Neural progenitor cell (in vitro differentiated cells): ENCODE data around the gene COL9A2. TPM values are rescaled to one million over a fixed set of nuclear protein-coding genes. Genes with fewer than 3 reads are reported as not detected.

Experiments used
- DNase-seq: peaks from one replicate; pipeline ENCODE4 v3.0.0-alpha.2; 2016; ENCODE audit warnings: low spot score
- H2AFZ ChIP-seq: fragments of 200-600 bp; sonication (generic); replicated peaks from 2 replicates; pipeline ENCODE4 v1.6.1; 2016; ENCODE audit warnings: antibody characterized with exemption
- H3F3A ChIP-seq: fragments of 200-600 bp; sonication (generic); 2 replicates; pipeline ENCODE4 v1.6.1; 2016; ENCODE audit warnings: antibody characterized with exemption, low read depth
- H3K27ac ChIP-seq: fragments of 200-600 bp; sonication (generic); 2 replicates; pipeline ENCODE4 v1.5.1; 2016; ENCODE audit warnings: mild to moderate bottlenecking
- H3K27me3 ChIP-seq: fragments of 200-600 bp; sonication (generic); 2 replicates; pipeline ENCODE4 v1.6.1; 2016; ENCODE audit warnings: mild to moderate bottlenecking, moderate library complexity
- H3K36me3 ChIP-seq: fragments of 200-600 bp; sonication (generic); 2 replicates; pipeline ENCODE4 v1.5.1; 2016
- H3K4me1 ChIP-seq: fragments of 200-600 bp; sonication (generic); 2 replicates; pipeline ENCODE4 v1.6.1; 2016; ENCODE audit warnings: mixed run types
- H3K4me2 ChIP-seq: fragments of 200-600 bp; sonication (generic); 2 replicates; pipeline ENCODE4 v1.6.1; 2016
- H3K4me3 ChIP-seq: fragments of 200-600 bp; sonication (generic); 2 replicates; pipeline ENCODE4 v1.5.1; 2016
- H3K79me2 ChIP-seq: fragments of 200-600 bp; sonication (generic); 2 replicates; pipeline ENCODE4 v1.6.1; 2016; ENCODE audit warnings: low read depth
- H3K9ac ChIP-seq: fragments of 200-600 bp; sonication (generic); 2 replicates; pipeline ENCODE4 v1.6.1; 2016
- H3K9me3 ChIP-seq: fragments of 200-600 bp; sonication (generic); 2 replicates; pipeline ENCODE4 v1.5.1; 2016; ENCODE audit warnings: low read depth
- H4K20me1 ChIP-seq: fragments of 200-600 bp; sonication (generic); 2 replicates; pipeline ENCODE4 v1.6.1; 2016; ENCODE audit warnings: low read depth
- H3K27ac Mint-ChIP-seq: 3 replicates; pipeline ENCODE4 v1.8.0; 2021; ENCODE audit warnings: mixed read lengths
- H3K27me3 Mint-ChIP-seq: 2 replicates; pipeline ENCODE4 v1.8.0; 2022; ENCODE audit warnings: low read depth, mild to moderate bottlenecking, inconsistent platforms, moderate library complexity, mixed read lengths; ENCODE audit not compliant: insufficient read depth
- H3K36me3 Mint-ChIP-seq: 3 replicates; pipeline ENCODE4 v1.8.0; 2021; ENCODE audit warnings: mixed read lengths
- H3K4me1 Mint-ChIP-seq: 3 replicates; pipeline ENCODE4 v1.8.0; 2021; ENCODE audit warnings: mixed read lengths
- H3K4me3 Mint-ChIP-seq: 3 replicates; pipeline ENCODE4 v1.8.0; 2021; ENCODE audit warnings: mild to moderate bottlenecking, moderate library complexity, mixed read lengths
- H3K9me3 Mint-ChIP-seq: 3 replicates; pipeline ENCODE4 v1.8.0; 2020; ENCODE audit warnings: mixed read lengths
- CTCF ChIP-seq: fragments of 200-600 bp; sonication (generic); IDR thresholded peaks from 2 replicates; pipeline ENCODE4 v1.5.1; 2017; ENCODE audit warnings: antibody characterized with exemption, mild to moderate bottlenecking
- EZH2 ChIP-seq: fragments of 200-600 bp; sonication (generic); IDR thresholded peaks from 2 replicates; pipeline ENCODE4 v1.6.1; 2017; ENCODE audit warnings: antibody characterized with exemption, mild to moderate bottlenecking, moderate library complexity
- EZH2phosphoT487 ChIP-seq: fragments of 200-600 bp; sonication (generic); IDR thresholded peaks from 2 replicates; pipeline ENCODE4 v1.6.1; 2017; ENCODE audit warnings: antibody characterized with exemption
- total RNA-seq: library from RNA; depleted of rRNA; stranded (reverse); fragments of >200 nt; gene quantifications from 2 replicates; pipeline ENCODE4 v1.2.3, GENCODE V29; 2015; ENCODE audit warnings: low replicate concordance

Gene COL9A2
- total RNA-seq, 1 donor from 2014 or later = 3.7 TPM

DNA sequence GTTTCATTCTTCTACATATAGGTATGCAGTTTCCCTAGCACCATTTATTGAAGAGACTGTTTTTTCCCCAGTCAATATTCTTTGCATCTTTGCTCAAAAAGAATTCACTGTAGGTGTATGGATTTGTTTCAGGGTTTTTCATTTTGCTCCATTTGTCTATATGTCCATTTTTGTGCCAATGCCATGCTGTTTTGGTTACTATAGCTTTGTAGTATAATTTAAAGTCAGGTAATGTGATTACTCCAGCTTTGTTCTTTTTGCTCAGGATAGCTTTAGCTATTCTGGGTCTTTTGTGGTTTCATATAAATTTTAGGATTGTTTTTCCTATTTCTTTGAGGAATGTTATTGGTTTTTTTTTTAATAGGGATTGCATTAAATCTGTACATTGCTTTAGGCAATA, 40.5 kb upstream of the COL9A2 start:
- H3K9me3 ChIP-seq = peaks cover 4% of the 10 kb centered on the region
- no peak overlapping the region for H2AFZ ChIP-seq
- no peaks in the 10 kb centered on the region for H3K36me3 ChIP-seq
- Mint-ChIP-seq H3K36me3 (no peaks in the 10 kb centered on the region), H3K27me3 (peaks cover 2% of the 10 kb centered on the region), H3K4me1 (no peaks in the 10 kb centered on the region), H3K27ac (no peak overlapping the region), H3K9me3 (peaks cover 26% of the 10 kb centered on the region), H3K4me3 (no peak overlapping the region)
- H3F3A ChIP-seq = no peaks in the 10 kb centered on the region
- no peaks in the 10 kb centered on the region for H3K4me1 ChIP-seq
- H3K4me3 ChIP-seq = no peak overlapping the region
- H4K20me1 ChIP-seq = no peaks in the 10 kb centered on the region
- no peak overlapping the region for H3K27ac ChIP-seq
- no peak overlapping the region for H3K9ac ChIP-seq
- TF ChIP-seq EZH2 (no peak), CTCF (no peak), EZH2phosphoT487 (no peak)
- no peak for DNase-seq
- no peaks in the 10 kb centered on the region for H3K79me2 ChIP-seq
- no peaks in the 10 kb centered on the region for H3K27me3 ChIP-seq
- H3K4me2 ChIP-seq = no peak overlapping the region

GRCh38 chr1:40353082-40353481, 36.0 kb upstream of the COL9A2 start:
- no peaks in the 10 kb centered on the region for H3K36me3 ChIP-seq
- no peak for DNase-seq
- no peaks in the 10 kb centered on the region for H3K4me1 Mint-ChIP-seq
- peaks cover 17% of the 10 kb centered on the region for H3K9me3 Mint-ChIP-seq
- H3K4me2 ChIP-seq = no peak overlapping the region
- H3K4me3 ChIP-seq = no peak overlapping the region
- H4K20me1 ChIP-seq = no peaks in the 10 kb centered on the region
- TF ChIP-seq CTCF (no peak), EZH2 (no peak), EZH2phosphoT487 (no peak)
- H3K4me1 ChIP-seq = no peaks in the 10 kb centered on the region
- H3K4me3 Mint-ChIP-seq = no peak overlapping the region
- peaks cover 4% of the 10 kb centered on the region for H3K9me3 ChIP-seq
- no peak overlapping the region for H3K27ac Mint-ChIP-seq
- peaks cover 2% of the 10 kb centered on the region for H3K27me3 Mint-ChIP-seq
- no peak overlapping the region for H2AFZ ChIP-seq
- H3K9ac ChIP-seq = no peak overlapping the region
- no peaks in the 10 kb centered on the region for H3K79me2 ChIP-seq
- no peaks in the 10 kb centered on the region for H3K27me3 ChIP-seq
- H3K27ac ChIP-seq = no peak overlapping the region
- H3F3A ChIP-seq = no peaks in the 10 kb centered on the region
- no peaks in the 10 kb centered on the region for H3K36me3 Mint-ChIP-seq

- Histone ChIP-seq H3K4me1 (no peaks in the 10 kb centered on the region), H2AFZ (no peak overlapping the region), H3K9ac (no peak overlapping the region), H3K27ac (no peak overlapping the region), H3K79me2 (no peaks in the 10 kb centered on the region), H3K36me3 (no peaks in the 10 kb centered on the region), H3K9me3 (no peaks in the 10 kb centered on the region), H3K4me2 (no peak overlapping the region), H3F3A (no peaks in the 10 kb centered on the region), H4K20me1 (no peaks in the 10 kb centered on the region), H3K4me3 (no peak overlapping the region), H3K27me3 (no peaks in the 10 kb centered on the region)
- Mint-ChIP-seq H3K27me3 (peaks cover 2% of the 10 kb centered on the region), H3K36me3 (no peaks in the 10 kb centered on the region), H3K4me3 (no peak overlapping the region), H3K9me3 (peaks cover 10% of the 10 kb centered on the region), H3K4me1 (no peaks in the 10 kb centered on the region), H3K27ac (no peak overlapping the region)
- DNase-seq = no peak
- no peak for TF ChIP-seq EZH2
- no peak for TF ChIP-seq EZH2phosphoT487
- no peak for TF ChIP-seq CTCF
Measured at GRCh38 chr1:40352126-40352525, 35.0 kb upstream of the COL9A2 start.

DNA sequence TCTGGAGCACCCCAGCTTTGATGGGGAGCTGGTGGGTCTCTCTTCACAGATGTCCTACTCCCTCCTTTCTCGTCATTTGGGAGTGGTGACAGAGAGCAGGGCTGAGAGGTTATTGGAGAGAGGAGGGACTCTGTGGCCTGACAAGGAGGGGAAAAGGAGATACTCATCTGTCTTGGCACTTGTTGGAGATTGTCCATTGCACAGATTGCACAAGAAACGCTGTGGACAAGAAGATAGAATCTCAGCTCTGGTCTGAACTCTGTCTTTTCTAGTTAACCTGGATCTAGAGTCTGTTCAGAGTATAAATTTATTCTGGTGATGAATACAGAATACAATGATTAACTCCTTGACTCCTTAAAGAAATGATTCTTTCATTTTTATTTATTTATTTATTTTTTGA, 34.0 kb upstream of the COL9A2 start:
- H3K9me3 ChIP-seq = no peaks in the 10 kb centered on the region
- no peak overlapping the region for H3K27ac Mint-ChIP-seq
- H3K27me3 ChIP-seq = no peaks in the 10 kb centered on the region
- H3K79me2 ChIP-seq = no peaks in the 10 kb centered on the region
- no peaks in the 10 kb centered on the region for H3K36me3 Mint-ChIP-seq
- H3F3A ChIP-seq = no peaks in the 10 kb centered on the region
- no peak for DNase-seq
- H3K27ac ChIP-seq = no peak overlapping the region
- no peak overlapping the region for H3K4me3 Mint-ChIP-seq
- no peak overlapping the region for H3K4me2 ChIP-seq
- no peaks in the 10 kb centered on the region for H4K20me1 ChIP-seq
- H3K27me3 Mint-ChIP-seq = peaks cover 2% of the 10 kb centered on the region
- TF ChIP-seq EZH2phosphoT487 (no peak), CTCF (no peak), EZH2 (no peak)
- no peak overlapping the region for H3K4me3 ChIP-seq
- no peaks in the 10 kb centered on the region for H3K36me3 ChIP-seq
- no peak overlapping the region for H2AFZ ChIP-seq
- peaks cover 2% of the 10 kb centered on the region for H3K9me3 Mint-ChIP-seq
- H3K4me1 ChIP-seq = no peaks in the 10 kb centered on the region
- H3K4me1 Mint-ChIP-seq = no peaks in the 10 kb centered on the region
- H3K9ac ChIP-seq = no peak overlapping the region
